Suppressor macrophage treated with lipopolysaccharide for 4 hours (primary cell): Measurements from ENCODE around the gene IMPDH2.

Experiments used
- DNase-seq: peaks from one replicate; pipeline ENCODE4 v3.0.0-alpha.2; 2020

The IMPDH2 gene

DNA sequence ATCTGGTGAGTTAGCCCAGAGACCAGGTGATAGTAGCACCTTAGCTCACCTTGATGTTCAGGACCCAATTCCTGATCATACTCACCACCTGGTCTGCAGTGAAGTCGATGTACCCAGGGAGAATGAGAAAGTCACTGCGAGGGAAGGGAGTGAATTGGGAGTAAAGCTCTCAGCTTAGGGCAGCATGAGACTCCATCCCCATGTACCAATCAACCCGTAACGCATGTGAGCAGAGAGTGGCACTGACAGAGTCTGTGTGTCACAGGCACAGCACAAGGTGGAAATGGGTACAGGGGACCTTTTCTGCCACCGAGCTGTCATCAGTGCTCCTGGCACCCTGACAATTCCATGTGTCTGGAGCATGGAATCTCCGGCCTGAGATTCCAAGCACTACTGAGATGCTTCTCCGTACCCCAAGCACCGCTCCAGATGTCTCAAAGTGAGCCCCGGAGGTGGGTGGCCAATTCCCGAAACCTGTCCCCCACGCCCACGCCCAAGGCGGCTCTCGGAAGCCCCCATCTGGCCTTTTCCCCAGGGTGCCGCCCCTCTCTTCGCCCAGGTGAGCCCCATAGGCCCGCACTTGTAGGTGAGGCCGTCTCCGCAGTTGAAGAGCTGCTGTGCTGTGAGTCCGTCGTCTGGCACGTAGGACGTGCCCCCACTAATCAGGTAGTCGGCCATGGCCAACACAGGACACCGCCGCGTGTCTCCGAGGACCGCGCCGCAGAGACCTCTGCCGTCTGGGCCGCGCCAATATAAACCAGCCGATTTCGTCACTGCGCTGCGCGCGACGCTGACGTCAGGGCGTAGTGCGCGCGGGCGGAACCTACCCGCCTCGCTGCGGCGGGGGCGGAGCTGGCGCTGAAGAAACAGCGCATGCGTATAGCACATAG is at the start of gene IMPDH2:
Gene IMPDH2, minus strand, starts transcription at position 726 of the 890 bp plus-strand sequence. Its CDS starts 48 bp downstream, at position 678.
- peak; percentile 98 for DNase-seq

- DNase-seq: no peak
These were observed 47.4 kb upstream of the IMPDH2 start for GRCh38 chr3:49076646-49077045.

- no peak for DNase-seq
These were observed 46.9 kb upstream of the IMPDH2 start for GRCh38 chr3:49076116-49076515.

- DNase-seq: no peak
These were observed 28.8 kb upstream of the IMPDH2 start for GRCh38 chr3:49058011-49058410.

DNA sequence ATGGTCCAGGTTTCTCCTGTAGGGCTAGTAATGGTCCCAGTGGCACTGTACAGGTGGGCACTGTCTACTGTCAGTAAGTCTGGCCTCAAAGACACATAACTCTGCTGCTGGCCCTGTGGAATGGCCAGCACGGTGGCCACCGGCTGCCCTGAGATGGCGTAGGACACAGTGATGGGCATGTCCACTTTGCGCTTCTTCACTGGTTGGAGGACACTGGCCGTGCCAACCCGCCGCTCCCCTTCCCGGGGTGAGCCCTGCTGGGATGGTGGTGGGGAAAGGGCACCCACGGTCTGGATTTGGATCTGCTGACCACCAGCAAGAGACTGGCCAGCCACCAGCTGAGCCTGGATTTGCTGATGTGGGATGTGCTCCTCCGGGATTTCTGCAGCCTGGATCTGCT is 28.1 kb upstream of the IMPDH2 start:
- no peak for DNase-seq

- no peak for DNase-seq
These were observed 25.2 kb upstream of the IMPDH2 start for GRCh38 chr3:49054344-49054862.

DNA sequence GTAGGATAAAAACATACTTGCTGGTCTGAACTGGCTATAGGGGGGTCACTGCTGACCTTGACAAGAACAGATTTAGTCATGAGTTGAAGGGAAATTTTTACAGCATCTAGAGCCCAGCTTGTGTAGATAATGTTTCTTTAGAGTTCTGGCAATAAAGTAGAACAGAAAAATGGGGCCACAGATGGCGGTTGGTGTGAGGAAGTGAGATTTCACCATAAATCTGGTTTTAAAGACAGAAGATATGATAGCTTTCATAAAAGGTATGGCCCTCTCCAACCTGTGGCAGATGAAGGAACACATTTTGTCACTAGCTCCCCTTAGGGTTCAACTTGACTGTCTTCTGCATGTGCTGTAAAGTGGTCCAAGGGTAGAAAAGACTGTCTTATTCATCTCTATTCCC is 24.3 kb upstream of the IMPDH2 start:
- no peak for DNase-seq

DNA sequence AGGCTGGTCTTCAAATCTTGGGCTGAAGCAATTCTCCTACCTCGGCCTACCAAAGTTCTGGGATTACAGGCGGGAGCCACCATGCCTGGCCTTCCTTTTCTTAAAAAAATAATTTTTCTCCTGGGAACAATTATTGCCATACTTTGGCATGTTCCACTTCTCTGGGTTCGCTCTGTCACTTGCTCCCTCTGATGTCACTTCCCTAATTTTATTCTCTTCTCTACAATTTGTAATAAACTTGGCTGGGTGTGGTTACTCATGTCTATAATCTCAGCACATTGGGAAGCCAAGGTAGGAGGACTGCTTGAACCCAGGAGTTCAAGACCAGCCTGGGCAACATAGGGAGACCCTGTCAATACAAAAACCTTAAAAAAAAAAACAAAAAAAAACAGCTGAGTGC is 6.1 kb upstream of the IMPDH2 start:
- DNase-seq: peak; percentile 55

DNA sequence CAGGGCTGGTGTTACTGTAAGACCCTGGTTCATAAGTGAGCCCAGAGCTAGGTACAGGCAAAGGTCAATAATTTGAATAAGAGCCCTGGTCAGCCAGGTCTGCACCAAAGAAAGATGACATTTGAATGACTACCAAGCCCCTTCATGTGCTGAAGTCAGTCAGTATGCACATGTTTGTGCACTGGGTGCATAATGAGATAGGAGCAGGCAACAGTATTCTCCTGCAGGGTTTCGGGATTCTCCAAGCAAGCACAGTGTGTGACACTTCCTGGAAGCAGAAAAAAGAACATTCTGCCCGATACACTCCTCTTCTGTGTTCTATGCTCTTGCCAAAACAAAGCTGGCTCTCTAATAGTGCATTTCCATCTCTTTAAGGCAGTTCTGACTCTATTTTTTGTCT is 5.5 kb upstream of the IMPDH2 start:
- DNase-seq: no peak

DNA sequence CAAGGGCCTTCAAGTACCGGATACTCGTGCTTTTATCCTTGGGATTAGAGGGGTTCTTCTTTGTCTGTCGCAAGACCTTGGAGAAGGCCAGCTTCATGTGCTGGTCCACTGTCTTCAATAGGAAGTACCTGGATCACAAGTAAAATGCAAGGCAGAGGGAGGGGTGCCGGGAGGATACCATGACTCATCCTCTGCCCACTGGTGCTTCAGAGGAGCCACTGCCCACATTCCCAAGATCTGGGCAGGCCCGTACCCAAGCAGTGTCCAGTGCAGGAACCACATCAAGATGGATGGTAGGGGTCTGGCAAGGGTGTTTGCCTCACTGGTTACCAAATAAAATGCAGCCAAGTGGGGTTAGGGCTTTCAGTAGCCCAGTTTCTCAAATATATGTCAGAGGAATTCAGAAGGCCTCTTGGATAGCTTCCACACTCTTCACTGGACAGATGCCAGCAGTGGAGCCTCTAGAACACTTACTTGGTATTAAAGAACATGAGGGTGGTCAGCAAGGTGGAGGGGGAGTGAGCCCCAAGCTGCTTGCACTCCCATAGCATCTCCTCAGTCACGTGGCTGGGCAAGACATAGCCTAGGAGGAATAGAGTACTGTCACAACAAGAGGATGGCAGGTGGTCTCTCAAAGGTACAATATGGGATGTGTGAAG is 3.6 kb upstream of the IMPDH2 start:
- no peak for DNase-seq

DNA sequence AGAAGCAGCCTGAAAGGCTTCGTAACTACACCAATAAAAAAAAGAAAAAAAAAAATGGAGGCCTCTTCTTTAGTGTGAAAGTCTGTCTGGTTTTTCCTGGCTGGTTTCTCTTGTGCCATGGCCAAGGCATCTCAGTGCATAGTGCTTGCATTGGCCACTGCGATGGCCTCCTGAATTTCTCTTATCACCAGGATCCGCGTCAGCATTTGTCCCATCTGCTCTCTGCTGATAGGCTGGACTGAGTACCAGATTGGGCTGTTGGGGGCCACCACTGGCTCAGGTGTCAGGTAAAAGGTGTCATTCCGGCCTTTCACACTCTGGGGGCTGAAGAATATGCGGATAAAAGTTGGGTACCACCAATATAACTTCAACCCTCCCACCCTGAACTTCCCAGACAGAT is 1.1 kb upstream of the IMPDH2 start:
- no peak for DNase-seq

DNA sequence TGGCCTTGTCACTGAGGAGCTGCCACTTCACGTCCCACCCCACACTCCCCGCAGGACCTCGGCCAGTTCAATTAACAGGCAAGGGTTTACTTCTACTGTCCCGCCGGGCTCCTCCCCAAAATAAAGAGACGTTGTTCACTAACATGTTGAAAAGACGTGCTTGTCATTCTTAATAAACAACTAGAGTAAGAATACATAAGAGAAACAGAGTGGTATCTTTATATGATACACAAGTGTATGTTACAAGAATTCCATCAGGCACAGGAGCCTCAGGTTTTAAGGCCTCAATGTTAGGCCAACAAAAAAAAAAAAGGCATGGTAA is 326 bp upstream of the IMPDH2 start:
- no peak for DNase-seq

DNA sequence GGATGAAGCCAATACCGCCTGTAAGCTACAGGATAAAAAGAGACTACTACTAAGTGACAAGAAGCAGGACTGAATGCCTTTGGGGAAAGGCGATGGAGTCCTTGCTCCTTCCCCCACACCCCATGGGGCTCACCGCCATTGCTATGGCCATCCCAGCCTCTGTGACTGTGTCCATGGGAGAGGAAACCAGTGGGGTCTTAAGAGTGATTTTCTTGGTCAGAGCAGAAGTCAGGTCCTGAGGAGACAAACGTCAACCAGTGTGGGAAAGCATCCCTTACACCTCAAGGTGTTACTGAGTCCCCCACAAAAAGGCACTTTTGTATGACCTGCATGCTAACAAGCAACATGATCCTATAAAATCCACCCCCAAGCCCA is 913 bp downstream of the IMPDH2 start:
- DNase-seq: no peak

DNA sequence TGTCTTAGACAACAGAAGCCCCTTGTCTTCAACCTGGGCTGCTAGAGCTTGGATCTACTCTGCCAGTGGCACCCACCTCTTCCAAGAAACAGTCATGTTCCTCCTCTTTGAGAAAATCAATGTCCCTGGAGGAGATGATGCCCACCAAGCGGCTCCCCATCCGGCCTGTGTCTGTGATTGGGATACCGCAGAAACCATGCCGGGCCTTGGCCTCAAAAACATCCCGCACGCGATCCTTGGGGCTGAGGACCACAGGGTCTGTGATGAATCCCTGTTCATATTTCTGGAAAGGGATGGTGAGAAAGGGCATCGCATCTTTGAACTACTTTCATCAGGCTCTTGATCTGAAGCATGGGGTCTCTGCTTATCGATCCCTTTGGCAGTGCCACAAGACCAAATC is 1.6 kb downstream of the IMPDH2 start:
- no peak for DNase-seq

GRCh38 chr3:49026536-49026935 is 2.7 kb downstream of the IMPDH2 start:
- no peak for DNase-seq

DNA sequence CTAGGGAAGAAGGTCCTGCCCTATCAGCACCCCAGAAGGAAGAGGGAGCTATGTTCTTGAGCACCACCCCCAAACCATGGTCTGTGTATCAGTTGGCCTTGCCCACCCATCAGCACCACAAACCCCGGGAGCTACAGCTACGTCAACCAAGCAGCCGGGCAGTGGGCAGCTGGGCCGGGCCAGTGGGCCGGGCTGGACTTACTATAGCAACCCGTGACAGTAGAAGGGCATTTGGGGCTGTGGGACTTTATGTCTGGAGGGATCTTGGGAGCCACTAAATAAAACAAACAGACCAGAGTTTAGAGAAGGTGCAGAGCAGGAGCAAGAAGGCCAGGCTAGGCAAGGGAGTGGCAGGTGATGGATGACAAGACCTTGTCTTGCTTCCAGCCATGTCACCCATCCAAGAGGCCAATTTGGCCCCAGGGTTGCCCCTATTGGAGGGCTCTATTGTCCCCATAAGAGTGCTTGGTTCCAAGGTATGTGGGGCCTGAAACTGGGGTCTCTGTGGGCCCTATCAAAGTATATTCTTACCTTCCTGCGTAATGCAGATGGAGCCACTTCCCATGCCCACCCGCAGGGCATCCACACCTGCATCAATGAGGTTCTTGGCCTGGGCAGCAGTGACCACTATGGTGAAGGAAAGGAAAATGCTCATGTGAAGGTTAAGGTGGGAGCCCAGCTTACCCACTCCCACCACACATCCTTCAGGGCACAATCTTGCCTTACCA is 3.2 kb downstream of the IMPDH2 start:
- DNase-seq: no peak

- no peak for DNase-seq
These were observed 4.0 kb downstream of the IMPDH2 start for GRCh38 chr3:49025005-49025792.

DNA sequence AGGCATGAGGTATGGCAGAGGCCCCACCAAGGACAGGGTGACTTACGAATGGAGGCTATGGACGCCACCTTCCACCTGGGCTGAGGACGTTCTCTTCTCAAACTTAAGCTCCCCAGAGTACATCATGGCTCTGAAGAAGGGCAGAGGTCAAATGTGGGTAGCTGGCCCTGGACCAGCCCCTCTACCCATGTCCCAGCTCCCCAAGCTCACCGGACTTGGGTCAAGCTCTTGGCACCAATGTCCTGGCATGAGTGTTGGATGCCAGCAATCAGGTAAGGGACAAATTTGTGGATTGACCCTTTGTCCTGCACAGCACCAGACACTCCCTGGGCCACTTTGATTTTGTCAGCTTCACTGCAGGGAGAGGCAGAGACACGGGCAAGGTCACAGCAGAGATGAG is 4.7 kb downstream of the IMPDH2 start:
- DNase-seq: no peak

GRCh38 chr3:49023775-49024174 is 5.4 kb downstream of the IMPDH2 start:
- no peak for DNase-seq

DNA sequence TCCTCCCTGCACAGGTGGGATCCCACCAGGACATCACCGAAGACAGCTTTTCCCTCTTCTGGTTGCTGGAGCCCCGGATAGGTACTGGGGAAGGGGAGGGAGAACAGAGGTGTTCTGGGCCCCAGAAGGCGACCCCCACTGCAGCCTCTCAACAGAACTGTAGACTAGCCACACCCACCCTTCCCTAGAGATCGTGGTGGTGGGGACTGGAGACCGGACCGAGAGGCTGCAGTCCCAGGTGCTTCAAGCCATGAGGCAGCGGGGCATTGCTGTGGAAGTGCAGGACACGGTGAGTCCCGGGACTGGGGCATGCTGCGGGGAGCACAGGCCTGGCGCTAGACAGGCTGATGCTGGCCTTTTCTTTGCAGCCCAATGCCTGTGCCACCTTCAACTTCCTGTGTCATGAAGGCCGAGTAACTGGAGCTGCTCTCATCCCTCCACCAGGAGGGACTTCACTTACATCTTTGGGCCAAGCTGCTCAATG is 6.5 kb downstream of the IMPDH2 start:
- DNase-seq: no peak

GRCh38 chr3:49021813-49022687 is 7.1 kb downstream of the IMPDH2 start, which contains the start of gene NDUFAF3:
Gene NDUFAF3 (plus strand): TSS chr3:49022121. CDS start chr3:49022145, 24 bp downstream.
- peak; percentile 97 for DNase-seq
